Stimulated activated CD4-positive, alpha-beta T cell treated with anti-CD3 and anti-CD28 coated beads, Interleukin-4, amount 100 ng/mL, for 4 hours (primary cell): ENCODE data around the gene PGM2.
A peak's percentile ranks its signal among the peaks of the same experiment; 100 is the strongest.
"Not testable (repeated sequence)": the region's sequence is repeated elsewhere in the genome, so short reads cannot be mapped to it uniquely, and the experiment has no call there.

ENCODE experiments used
- DNase-seq, 2 experiments: peaks; one replicate each; pipeline ENCODE4 v3.0.0-alpha.2; 2020

The PGM2 gene

DNA sequence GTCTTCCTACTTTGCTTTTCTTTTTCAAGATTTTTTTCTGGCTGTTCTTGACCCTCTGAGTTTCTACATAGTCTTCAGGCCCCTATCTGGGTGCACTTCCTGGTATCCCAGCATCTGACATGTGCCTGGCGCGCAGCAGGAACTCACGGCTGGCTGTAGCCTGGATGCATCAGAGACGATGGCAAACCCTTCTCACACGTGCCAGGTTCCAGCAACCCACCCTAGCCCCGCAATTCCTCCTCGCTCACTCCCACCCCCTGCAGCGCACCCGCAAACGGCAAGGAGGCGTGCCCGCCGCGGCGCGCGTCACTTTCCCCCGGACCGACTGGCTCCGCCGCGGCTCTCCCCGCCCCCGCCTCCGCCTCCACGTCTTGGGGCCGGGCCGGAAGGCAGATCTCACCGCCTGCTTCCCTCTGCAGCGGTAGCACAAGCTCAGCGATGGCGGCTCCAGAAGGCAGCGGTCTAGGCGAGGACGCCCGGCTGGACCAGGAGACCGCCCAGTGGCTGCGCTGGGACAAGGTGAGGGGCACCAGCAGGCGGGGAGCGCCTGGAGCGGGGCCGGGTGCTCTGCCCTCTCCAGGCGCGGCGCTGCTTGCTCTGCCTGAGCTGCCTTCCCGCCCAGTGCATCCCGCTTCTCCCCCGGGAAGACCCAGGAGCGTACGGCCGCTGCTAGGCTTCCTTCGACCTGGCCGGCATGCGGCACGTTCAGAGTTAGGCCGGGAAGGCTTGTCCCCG lies at the start of gene PGM2:
TSS of gene PGM2 (plus strand) at position 392 of the 735 bp plus-strand sequence. CDS start at position 439, 47 bp downstream.
- peak; percentile 91 to 93 for DNase-seq

DNA sequence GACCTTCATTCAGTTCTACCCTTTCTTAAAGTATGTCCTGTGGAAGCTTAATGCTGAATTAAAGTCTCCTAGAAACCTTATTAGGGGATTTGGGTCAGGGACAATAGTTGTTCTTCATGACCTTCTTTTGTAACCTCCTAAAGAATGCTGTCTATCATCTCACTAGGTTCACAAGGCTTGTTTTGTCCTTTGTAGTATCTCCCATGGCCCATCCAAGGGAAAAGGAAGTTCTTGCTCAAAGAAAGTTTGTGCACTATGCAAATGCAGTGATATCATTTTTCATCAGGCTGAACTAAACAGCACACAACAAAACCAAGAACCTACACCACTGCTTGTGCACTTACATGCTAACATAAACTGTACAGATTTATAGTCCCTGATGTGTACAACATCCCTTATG lies 46.6 kb upstream of the PGM2 start:
- DNase-seq = no peak

DNA sequence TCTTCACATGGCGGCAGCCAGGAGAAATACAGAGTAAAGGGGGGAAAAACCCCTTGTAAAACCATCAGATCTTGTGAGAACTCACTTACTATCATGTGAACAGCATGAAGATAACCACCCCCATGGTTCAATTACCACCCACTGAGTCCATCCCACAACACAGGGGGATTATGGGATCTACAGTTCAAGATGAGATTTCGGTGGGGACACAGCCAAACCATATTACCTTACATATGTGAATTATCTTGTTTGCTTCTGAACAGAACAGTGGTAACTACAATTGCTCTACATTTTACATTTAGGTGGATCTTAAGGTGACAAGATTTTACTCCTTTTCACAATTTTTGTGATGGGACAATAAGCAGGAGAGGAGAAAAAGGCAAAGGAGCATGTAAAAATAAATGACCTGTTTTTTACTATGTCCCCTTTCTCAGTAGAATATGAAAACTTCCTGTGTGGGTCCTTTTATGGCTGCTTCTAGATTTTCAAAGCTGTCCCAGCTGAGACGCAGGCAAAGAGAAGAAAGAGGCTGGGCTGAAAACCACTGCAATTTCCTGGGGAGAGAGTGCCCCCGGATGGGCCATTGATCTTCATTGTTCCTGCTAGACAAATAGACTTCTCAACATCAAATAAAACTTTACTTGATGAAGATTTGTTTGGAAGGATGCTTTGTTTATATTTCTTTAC lies 45.9 kb upstream of the PGM2 start:
- peak in 1 of 2 experiments; percentile 28 for DNase-seq

DNA sequence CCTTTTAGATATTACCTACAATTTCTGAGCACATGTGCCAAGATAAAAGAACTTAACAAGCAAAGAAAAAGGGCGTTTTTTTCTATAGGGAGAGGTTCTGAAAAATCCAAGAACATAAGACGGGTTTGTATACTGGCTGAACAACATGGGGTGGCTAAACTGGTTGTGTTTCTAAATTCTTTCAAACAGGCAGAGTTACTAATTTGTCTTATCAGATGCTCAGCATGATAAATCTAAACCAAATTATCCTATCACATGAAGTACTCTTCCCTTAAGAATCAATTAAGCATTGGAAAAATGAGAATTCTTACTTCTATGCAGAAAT lies 45.4 kb upstream of the PGM2 start:
- no peak for DNase-seq

DNA sequence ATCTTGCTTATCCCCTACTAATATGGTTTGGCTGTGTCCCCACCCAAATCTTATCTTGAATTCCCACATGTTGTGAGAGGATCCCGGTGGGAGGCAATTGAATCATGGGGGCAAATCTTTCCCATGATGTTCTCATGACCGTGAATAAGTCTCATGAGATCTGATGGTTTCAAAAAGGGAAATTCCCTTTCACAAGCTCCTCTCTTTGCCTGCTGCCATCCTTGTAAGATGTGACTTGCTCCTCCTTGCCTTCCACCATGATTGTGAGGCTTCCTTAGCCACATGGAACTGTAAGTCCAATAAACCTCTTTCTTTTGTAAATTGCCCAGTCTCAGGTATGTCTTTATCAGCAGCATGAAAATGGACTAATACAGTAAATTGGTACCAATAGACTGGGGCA lies 40.2 kb upstream of the PGM2 start:
- DNase-seq = not testable (repeated sequence)

DNA sequence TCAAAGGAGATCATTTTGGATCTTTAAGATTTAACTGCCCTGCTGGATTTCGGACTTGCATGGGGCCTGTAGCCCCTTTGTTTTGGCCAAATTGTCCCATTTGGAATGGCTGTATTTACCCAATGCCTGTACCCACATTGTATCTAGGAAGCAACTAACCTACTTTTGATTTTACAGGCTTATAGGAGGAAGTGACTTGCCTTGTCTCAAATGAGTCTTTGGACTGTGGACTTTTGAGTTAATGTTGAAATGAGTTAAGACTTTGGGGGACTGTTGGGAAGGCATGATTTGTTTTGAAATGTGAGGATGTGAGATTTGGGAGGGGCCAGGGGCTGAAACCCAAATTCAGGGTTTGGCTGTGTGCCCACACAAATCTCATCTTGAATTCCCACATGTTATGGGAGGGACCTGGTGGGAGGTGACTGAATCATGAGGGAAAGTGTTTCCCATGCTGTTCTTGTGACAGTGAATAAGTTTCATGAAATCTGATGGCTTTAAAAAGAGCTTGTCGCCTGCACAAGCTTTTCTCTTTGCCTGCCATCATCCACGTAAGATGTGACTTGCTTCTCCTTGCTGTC lies 38.5 kb upstream of the PGM2 start:
- not testable (repeated sequence) for DNase-seq

DNA sequence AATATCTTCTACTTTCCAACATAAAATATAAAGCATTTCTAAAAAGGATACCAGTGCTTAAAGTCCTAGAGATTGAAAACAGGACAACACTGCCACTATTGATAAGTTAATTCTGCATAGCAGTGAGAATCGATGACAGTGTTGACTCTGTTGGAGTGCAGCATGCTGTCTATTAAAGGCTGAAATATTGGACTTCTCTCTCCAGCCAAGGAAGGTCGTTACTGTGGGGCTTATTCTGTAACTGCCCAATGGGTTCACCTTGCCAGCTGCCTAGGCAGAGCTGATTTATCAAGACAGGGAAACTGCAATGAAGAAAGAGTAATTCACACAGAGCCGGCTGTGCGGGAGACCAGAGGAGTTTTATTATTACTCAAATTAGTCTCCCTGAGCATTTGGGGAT lies 37.7 kb upstream of the PGM2 start:
- no peak for DNase-seq

DNA sequence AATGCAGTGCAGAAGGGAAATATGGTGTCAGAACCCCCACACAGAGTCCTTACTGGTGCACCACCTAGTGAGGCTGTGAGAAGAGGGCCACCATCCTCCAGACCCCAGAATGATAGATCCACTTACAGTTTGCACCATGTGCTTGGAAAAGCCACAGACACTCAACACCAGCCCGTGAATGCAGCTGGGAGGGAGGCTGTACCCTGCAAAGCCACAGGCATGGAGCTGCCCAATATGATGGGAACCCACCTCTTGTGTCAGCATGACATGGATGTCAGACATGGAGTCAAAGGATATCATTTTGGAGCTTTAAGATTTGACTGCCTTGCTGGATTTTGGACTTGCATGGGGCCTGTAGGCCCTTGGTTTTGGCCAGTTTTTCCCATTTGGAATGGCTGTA lies 34.2 kb upstream of the PGM2 start:
- DNase-seq = no peak

DNA sequence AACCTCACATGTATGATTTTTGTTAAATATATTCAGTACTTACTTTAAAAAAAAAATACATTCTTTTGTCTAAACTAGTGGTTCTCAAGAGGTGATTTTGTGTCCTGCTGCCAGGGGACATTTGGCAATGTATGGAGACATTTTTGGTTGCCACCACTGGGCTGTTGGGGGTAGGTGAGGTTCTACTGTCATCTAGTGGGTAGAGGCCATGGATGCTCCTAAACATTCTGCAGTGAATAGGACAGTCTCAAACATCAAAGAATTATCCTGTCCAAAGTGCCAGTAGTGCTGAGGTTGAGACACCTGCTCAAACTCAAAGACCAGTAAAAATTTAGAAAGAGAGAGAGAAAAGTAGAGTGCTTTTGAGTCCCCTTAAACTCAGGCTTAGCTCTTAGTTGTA lies 32.9 kb upstream of the PGM2 start:
- no peak for DNase-seq

DNA sequence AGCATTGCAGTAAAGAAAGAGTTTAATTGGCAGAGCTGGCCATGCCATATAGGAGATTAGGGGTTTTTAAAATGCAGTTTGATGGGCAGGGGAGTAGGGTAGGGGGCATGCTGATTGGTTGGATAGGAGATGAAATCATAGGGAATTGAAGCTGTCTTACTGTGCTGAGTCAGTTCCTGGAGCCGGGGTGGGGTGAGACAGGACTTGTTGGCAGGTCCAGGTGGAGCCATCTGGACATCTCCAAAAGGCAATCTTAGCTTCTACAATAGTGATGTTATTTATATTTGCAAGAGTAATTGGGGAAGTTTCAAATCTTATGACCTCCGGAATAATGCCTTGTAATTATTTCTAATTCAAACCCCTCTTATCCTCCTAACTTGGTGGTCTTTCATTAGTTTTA lies 32.4 kb upstream of the PGM2 start:
- DNase-seq = no peak

DNA sequence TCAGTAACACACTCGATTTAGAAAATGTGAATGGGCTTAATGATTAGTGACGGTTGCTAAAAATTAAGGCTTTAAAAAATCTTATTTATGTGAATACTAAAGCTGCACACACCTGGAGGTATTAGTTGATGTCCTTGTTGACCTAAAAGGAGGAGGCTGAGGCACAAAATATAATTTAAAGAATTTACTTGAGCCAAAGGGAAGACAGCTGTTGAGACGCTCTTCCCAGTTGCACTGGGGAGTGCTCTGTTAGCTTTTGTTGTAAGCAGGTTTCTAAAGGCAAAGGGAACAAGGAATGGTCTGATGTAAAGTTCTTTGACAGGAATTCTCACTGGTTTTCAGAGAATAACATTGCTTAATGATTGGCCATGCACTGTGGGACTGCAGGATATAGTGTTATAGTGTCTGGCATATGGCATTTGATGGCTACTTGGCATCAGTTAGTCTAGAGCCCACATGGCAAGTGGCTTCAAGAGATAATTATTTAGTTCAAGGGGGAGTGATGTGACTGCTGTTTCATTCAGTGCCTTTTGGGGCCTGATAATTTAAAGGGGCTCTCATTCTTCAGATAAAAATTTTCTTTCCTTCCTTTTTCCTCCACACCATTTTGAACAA lies 30.8 kb upstream of the PGM2 start:
- no peak for DNase-seq

DNA sequence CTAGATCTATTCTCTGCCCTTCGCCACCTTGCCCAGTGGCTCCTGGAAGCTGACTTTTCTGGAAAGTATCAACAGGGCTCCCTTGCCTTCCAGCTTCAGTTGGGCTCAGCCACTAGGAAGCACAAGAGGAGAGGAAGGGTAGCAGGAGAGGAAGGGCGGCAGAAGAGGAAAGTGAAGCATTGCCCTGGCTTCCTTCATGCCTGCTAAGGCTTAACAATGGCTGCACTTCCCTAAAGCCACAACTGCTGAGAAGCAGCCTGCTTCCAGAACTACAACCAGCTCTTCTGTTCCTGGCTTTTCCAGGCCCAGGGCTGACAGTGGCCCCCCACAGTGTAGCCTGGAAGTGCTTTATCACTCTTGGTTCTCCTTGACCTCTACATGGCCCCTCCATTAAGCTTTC lies 29.1 kb upstream of the PGM2 start:
- no peak for DNase-seq

DNA sequence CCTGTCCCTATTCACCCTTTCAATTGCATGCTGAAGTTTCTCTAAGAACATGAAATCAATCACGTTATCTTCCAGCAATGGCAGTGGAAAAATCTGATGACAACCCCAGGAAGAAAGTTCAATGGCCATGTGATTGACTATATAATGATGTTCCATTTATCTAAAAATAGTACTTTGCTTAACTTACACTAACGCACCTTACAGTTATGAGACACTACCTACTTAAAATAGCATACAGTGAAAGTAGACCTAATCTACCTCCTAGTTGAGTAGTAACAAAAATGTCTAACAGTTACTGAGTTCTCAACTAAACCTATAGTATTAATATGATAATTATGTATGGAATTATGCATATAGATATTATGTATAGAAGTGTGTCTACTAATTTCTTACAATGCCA lies 28.6 kb upstream of the PGM2 start:
- no peak for DNase-seq

DNA sequence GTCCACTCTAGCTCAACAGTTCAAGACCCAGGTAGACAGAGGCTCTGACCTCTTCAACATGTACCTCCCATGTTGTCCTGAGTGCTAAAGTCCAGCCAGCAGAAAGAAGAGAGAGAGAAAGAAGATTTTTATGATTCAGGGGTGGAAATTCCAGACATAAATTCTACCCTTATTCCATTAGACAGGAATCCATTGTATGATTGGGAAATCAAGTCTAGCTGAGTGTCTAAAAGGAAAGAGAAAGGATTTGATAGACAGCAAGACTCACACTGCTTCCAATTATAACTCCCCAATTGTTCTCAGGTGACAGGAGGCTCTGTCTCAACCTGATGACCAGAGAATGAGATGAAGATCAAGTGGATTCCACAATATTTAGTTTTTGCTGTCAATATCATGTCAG lies 27.9 kb upstream of the PGM2 start:
- DNase-seq = no peak

DNA sequence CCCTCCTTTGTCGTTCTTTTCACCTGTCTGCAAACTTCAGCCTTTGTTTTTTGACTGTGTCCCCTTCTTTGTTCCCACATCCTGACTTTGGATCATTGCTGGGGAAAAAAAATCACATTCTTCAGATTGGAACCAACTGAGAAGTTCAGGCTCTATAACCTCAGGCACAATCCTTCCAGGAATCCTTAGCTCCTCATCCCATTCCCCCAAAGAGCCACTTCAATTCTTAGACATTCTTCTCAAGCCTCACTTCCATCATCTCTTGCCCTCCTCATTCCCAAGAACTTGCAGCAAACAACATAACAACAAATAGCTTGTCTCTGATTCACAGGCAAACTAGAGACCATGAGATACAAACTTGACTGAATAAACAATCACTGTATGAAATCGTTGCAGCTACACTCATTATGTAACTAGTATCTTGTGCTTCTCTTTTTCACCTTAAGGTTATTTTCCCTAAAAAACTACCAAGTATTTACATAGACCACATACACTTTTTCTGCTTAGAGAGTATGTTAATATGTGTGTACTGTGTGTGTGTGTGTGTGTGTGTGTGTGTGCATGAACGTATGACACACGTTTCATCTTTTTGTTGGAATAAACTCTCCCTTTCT lies 26.4 kb upstream of the PGM2 start:
- DNase-seq = no peak

DNA sequence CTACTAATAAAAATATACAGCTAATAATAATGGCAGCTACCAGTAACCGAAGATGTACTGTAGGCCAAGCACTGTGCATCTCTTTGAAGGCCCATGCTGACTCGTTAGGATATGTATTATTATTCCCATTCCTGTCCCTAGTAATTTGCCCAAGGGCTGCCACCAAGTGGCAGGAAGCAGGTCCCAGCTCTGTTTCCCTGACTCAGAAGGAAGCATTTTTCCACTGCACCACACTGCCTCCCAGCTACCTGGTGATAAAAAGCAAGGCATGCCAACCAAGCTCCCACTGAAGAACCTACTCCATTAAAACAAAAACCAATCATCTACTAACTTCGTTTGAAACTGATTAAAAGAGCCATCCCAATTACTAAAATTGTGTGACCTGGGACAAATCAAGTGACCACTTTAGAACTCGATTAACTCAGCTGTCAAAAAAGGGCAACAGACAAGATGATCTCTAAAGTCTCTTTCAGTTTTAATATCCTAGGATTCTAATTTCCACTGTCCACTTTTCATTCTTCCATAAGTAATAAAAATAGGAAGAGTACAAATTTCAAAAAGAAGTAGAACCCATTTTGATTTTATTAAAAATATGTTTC lies 24.3 kb upstream of the PGM2 start:
- DNase-seq = no peak

DNA sequence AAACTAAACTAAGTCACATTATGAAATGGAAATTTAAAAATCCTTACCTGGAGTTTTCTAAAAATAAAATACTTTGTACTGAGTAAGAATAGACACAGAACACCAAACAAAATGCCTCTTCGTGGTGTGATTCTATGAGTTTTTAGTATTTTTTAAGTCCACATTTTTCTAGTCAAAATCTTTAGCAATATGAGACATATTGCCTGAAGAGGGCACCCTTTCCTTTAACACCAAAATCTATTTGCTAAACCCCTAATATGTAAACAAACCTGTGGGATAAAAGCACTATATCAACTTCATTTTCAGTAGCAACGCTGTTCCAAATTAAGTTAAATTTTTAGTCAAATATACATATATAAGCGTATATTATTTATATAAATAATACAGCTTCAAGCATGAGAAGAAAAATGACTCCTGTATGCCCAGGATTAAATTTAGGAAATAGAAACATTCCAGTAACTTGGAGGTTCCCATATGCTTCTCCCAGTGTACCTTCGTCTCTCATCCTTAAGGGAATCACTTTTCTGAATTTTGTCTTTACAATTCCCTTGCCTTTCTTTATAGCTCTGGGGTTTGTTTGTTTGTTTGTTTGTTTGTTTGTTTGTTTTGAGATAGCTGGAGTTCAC lies 23.0 kb upstream of the PGM2 start:
- no peak for DNase-seq

DNA sequence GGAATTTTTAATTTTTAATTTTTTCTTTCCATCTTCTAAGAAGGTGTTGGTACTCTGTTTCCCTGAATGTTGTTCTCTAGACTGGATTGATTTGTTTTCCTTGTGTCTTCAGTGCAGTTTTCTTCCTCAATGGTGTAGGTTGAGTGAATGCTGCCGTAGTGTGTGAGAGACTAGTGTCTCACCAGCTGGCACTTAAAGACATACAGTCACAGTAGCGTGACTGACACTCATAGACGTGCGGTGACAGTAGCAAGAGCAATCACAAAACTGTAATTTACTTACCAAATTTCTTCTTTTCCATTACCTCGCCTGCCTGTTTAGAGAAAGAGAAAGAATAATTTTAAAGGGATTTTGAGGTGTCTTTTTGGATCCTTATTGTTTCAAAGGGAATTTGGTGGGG lies 21.4 kb upstream of the PGM2 start:
- DNase-seq = no peak

DNA sequence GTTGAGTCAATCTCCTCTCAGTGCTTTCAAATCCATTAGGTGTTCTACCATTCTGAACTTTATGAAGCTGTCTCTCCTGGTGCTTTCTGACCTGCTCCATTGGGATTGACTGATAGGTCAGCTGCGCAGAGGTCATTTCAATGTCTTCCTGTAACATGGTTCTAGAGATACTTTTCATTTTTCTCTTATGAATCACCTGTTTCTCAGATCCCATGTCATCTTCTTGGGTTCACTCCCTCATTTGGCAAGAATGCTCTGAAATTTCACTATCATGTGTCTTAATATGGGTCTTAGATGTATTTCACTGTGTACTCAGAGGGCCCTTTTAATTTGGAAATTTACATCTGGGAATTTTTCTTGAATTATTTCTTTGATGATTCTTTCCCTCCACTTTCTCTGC lies 13.8 kb upstream of the PGM2 start:
- no peak for DNase-seq

DNA sequence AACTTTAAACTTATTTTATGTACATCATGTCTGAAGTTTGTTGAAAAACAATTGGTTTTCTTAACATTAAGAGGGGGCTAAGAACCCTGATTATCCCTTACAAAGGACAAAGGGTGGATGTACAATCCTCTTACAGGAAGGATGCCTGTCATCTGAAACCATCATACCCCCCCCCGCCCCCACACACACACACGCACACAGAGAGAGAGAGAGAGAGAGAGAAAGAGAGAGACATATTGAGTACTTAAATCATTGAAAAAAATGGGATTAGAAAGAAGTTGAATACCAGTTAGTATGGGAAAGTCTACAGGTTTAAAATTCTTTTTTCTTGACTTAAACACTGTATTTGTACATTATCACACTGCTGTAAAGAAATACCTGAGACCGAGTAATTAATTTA lies 10.9 kb upstream of the PGM2 start:
- no peak for DNase-seq

DNA sequence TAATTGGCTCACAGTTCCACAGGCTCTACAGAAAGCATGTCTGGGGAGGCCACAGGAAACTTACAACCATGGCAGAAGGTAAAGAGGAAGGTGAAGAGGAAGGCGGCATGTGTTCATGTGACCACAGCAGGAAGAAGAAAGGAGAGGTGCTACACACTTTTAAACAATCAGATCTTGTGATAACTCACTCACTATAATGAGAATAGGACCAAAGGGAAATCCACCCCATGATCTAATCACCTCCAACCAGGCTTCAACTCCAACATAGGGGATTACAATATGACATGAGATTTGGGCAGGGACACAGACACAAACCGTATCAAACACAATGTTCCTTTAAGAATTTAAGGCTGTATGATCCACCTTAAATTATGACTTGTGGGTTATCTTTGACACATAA lies 10.5 kb upstream of the PGM2 start:
- no peak for DNase-seq

DNA sequence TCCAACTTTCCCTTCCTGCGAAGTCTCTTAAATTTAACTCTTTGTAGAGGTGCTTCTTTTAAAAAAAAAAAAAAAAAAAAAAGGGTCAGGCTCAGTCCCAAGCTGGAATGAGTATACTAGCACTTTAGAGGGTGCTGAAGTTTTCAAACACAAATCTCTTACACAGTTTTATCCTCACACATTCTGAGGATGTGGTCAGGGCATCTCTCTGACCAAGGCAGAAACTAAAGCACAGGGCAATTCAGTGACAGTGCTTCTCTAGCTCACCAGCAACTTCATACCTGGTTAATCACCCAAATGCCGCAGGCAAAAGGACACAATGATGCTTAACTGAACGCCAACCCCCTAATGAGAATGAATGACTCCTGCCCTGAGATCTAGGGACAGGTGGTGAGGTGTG lies 9.8 kb upstream of the PGM2 start:
- no peak for DNase-seq

DNA sequence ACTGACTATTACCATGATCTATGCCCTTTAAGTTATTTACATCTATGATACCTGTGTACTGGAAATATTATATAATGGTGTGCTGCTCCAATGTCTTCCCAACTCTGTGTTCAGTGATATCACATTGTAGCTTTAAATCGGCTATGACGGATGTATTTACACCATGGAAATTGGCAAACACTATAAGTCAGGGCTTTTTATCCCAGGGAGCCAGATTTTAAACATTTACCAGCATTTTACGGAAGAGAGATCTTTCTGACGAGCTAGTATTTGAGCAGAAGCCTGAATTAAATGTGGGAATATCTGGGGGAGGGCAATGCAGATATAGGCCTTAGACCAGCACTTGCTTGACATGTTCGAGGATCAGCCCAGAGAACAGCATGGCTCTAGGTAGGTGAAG lies 7.7 kb upstream of the PGM2 start:
- DNase-seq = no peak
